SK-N-MC (cell line): Measurements from ENCODE around the gene STON2.

Source experiments
- EZH2 ChIP-seq: fragments of 200-600 bp; sonication (generic); IDR thresholded peaks from one replicate; pipeline ENCODE4 v1.6.1; 2017; ENCODE audit warnings: antibody characterized with exemption
- POLR2AphosphoS5 ChIP-seq: IDR thresholded peaks from 2 replicates; pipeline ENCODE4 v1.6.1; 2012; ENCODE audit warnings: mild to moderate bottlenecking, low read depth, low read length, borderline replicate concordance

DNA sequence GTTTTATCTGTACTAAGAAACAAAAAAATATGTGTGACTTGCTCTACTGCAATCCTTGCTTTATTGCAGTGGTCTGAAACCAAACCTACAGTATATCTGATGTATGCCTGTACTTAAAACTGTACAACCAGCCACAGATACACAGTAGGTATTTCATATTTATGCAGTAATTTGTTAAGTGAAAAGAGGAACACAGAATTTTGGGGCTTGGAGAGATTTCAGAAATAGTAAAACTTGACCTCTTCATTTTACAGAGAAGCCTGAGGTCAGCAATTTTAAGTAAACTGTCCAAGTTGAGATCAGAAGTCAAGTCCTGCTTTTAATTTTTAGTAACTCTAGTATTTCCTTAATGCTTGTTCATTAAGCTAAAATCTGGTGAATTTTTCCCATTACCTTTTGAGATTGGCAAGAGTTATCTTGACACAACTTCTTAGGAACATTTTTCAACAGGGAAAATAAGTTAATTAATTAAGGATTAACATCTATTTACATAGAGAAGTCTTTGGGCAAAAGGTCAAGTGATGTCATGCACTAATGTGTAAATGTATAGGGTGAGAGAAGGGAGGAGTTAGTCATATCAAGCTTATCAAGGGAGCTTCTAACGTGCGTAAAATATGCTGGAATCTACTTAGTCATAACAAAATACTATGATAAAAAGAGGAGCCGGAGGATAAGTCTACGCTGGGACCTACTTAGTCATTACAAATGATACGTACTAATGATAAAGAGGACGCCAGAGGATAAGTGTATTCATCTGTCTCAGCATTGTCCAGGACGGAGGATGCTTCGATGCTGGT, 113.4 kb downstream of the STON2 start:
- TF ChIP-seq POLR2AphosphoS5 = no peak
- TF ChIP-seq EZH2 = no peak
